Stimulated activated CD4-positive, alpha-beta T cell treated with anti-CD3 and anti-CD28 coated beads, Interleukin-2, amount 100 ng/mL, for 24 hours (primary cell): ENCODE data around the gene KLHDC7B.
"Not testable (repeated sequence)": the region's sequence is repeated elsewhere in the genome, so short reads cannot be mapped to it uniquely, and the experiment has no call there.

Experiments
- DNase-seq, 2 donors: peaks; one replicate each; pipeline ENCODE4 v3.0.0-alpha.2; 2020

Gene KLHDC7B

GRCh38 chr22:50517495-50518260 lies 28.0 kb upstream of the KLHDC7B start:
- no peak for DNase-seq

DNA sequence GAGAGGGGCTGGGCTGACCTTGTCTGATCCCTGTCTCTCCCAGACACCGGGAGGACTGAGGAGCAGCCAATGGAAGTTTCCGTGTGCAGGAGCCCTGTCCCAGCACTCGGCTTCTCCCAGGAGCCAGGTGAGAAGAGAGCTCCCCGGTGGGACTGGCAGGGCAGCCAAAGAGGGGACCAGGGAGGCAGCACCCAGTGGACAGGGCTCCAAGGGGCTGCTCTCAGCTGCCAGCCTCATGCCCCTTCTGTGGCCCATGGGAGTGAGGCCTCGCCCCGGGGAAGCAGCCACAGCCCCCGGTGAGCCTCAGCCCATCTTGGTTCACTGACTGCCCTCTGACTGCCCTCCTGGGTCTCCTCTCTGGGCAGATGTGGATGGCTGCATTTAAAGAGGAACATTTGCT lies 27.1 kb upstream of the KLHDC7B start:
- no peak for DNase-seq

GRCh38 chr22:50519151-50519550 lies 26.5 kb upstream of the KLHDC7B start:
- no peak for DNase-seq

- DNase-seq, result not testable (repeated sequence)
Measured at GRCh38 chr22:50520184-50520583, 25.5 kb upstream of the KLHDC7B start.

DNA sequence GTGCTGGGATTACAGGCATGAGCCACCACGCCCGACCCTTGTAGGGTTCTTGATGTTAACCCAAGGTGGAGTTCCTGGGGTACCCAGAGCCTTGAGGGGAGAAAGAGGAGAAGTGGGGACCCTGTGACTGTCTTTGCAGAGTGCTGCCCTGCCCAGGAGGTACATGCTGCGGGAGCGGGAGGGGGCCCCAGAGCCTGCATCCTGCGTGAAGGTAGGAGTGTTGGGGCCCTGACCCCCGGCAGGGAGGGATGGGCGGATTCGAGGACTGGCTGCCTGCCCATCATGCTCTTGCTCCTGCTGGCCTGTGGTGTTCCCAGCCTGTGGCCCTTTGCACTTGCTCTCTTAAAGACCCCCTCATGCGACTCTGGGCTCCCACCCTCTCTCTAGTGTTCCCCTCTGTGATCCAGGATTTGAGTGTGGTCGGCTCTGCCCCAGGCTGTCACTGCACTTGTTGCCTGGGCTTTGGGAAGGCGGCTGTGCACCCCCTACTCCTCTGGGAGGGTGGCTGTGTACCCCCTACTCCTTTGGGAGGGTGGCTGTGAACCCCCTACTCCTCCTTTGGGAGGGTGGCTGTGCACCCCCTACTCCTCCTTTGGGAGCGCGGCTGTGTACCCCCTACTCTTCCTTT lies 24.8 kb upstream of the KLHDC7B start:
- no peak for DNase-seq

- DNase-seq, result no peak
Measured at GRCh38 chr22:50521710-50522109, 24.0 kb upstream of the KLHDC7B start.

DNA sequence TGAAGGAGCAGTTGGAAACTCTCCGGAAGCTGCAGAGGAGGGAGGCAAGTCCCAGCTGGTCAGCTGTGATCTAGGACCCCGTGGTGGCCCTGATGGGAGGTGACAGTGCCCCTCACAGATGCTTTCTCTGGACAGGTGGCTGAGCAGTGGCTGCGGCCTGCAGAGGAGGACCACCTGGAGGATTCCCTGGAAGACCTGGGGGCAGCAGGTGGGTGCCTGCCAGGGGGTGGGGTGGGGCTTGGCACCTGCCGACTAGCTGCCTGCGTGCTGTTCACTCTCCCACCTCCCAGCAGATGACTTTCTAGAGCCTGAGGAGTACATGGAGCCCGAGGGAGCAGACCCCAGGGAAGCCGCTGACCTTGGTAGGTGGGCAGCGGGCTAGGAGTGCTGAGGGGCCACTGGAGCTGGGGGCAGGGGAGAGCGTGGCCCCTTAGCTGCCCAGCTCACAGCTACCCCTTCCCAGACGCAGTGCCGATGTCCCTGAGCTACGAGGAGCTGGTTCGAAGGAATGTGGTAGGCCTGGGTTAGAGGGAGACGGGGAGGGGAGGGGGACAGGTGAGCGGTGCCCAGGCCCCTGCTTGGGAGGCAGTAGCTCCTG lies 23.4 kb upstream of the KLHDC7B start:
- no peak for DNase-seq

- DNase-seq, result no peak
Measured at GRCh38 chr22:50522806-50523438, 22.8 kb upstream of the KLHDC7B start.

DNA sequence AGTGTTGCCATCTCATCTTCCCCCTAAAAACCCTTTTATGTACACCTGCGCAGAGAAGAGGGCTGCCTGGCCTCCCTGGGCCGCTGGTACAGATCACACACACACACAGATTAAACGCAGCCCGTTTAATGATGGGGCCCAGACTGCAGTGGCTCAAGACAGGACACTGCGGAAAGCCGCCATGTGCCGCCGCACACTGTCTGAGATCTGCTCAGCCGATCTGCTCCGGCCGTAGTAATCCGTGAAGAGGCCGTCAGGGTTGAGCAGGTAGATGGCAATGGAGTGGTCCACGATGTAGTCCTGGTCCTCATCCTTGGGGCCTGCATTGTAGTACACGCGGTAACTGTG lies 22.3 kb upstream of the KLHDC7B start:
- no peak for DNase-seq

DNA sequence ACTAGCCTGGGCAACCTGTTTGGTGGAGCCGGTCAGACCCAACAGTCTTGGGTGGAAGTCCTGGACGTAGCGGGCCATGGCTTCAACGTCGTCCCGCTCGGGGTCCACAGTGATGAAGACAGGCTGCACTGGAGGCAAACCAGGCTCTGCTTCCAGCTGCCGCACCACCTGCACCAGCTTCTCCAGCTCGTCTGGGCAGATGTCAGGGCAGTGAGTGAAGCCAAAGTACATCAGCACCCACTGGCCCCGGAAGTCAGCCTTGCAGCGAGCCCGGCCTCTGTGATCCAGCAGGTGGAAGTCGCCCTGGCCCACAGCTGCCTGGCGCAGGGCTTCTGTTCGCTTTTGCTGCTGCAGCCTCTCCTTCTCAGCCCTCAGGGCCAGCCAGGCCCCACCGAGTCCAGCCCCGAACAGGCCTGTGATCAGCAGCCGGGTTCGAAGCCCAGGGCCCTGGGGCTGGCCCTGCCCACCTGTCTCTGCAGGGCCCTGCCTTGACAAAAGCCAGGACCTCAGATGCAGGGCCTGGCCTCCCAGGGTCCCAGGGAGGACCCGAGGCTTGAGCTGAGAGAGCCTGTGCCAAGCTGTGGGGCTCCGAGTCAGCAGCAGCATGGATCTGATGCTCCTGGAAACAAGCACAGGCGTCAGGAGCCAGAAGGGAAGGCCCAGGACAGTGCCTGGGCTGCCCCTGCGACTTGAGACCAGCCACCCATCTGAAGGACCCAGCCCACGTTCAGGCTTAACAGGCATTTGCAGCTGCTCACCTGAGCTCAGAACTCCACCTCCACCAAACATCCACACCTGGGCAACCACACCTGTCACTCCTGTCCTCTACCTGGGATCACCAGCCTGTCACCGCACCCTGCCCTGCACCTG lies 21.7 kb upstream of the KLHDC7B start:
- DNase-seq, result no peak

DNA sequence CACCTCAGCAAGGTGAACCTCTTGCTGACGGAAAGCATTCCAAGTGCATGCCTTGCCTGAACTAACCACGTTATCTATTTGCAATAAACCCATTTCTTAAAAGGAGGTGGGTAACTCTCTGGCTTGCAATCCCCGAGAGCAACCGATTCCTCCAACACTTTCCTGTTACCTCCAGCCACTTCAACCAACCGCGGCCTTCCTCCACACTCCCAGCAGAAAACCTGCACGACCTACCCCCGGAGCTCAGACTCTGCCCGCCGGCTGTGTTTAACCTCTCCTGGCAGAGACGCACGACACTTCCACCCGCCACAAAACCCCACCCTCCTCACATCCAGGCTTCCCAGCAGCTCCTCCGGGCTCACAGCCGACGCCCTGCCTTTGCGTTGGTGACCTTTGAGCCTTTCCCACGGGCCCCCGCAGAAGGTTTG lies 21.0 kb upstream of the KLHDC7B start:
- no peak for DNase-seq

DNA sequence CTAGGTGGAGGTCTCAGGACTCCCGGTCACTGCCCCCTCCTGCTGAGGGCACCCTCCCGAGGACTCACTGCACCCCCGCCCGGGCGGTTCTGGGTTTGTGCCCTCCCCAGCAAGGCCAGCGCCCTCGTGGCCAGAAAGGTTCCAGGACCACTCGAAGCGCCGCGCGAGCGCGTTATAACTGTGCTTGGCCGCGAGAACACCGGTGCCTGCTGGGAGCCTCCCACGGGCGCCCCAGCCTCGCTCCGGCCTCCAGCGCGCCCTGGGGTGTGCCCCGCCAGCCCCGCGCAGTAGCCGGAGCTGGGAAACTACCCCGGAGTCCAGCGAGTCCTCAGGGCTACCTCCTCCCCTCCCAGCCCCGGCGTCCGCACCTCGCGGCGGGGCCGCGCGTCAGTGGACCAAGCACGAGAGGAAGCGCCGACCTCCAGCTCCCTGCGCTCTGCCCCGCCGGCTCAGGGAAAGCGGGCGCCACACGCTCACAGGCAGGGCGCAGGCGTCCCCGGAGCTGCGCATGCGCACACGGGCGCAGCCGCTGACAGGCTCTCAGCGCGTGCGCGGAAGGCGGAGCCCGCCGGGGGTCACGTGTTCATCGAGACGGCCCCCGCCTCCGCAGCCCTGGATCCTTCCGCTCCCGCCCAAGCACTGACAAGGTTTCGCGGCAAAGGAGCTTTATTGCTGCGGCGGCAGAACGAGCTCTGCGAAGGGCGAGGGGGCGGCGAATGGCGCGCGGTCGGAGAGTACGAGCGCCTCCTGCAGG lies 20.4 kb upstream of the KLHDC7B start, which contains the start of gene SCO2:
SCO2 (minus strand) TSS at position 495 of the 754 bp plus-strand sequence. CDS start 1,187 bp downstream, outside the sequence.
- DNase-seq, result peak; percentile 98 to 99

- DNase-seq, result no peak
Measured at GRCh38 chr22:50525858-50526107, 19.9 kb upstream of the KLHDC7B start.

DNA sequence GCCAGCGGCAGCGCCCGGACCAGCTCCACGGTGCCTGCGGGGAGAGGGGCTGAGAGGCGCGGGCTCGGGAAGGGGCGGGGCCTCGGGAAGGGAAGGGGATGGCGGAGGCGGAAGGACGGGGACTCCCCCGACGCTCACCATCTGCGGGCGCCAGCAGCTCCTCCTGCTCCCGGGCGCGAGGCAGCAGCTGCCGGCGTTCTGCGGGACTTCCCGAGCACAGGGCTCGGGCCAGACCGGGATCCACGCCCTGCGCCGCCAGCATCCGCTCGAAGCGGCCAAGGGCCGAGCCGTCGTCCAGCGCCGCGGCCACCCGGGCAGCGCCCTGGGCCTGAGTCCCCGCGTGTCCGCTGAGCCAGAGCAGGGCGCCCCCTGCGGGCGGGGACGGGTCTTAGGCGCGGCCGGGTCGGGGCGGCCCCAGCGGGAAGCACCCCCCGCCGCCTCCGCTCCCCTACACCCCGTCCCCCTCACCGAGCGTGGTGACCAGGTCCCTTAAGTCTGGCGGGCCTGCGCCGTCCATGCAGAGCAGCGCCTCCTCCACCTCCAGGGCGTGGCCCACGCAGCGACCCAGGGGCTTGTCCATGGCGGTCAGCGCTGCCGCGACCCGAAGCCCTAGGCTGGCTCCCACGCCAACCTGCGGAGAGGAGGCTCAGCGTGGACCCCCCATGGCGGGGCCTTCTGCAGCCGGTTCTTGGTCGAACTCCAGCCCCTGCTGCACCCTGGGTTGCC lies 19.4 kb upstream of the KLHDC7B start:
- peak; percentile 84 to 92 for DNase-seq

DNA sequence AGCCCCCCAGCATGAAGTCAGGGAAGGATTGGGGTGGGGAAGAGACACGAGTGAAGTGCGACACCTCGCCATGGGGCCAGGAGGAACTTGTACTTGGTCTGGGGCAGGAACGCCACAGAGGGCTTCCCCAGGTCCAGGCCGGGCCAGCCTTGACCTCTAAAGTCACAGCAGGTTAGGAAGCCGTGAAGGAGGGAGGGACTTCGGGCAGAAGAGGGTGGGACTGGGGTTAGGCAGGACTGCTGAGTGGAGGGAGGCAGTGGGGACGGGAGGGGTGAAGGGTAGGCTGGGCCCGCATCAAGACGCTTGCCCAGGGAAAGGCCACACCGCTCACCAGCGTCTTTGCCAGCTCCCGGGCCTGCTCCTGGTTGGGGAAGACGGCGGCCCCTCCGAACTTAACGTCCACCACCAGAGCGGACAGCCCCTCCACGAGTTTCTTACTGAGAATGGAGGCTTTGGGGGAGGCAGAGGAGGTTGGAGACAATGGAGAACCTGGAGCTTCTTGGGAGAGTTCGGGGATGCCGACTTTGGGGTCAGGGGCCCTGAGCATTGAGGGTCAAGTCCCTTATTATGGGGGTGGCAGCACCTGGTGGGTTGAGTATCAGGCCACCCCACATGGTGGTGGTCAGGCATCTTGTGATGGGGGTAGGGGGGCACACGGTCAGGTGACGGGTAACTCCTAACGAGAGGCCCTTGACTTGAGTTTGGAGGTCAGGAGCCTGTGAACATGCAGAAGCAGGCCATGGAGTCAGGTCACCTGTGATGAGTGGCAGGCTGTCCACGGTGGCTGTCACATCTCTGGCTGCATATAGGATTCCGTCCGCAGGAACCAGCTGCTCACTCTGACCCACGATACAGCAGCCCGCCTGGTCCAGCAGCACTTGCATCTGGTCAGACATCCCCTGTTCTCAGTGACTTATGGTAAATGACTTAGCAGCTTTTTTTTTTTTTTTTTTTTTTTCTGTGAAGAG lies 18.6 kb upstream of the KLHDC7B start:
- peak; percentile 56 to 63 for DNase-seq

GRCh38 chr22:50527921-50528681 lies 17.6 kb upstream of the KLHDC7B start:
- DNase-seq, result no peak

DNA sequence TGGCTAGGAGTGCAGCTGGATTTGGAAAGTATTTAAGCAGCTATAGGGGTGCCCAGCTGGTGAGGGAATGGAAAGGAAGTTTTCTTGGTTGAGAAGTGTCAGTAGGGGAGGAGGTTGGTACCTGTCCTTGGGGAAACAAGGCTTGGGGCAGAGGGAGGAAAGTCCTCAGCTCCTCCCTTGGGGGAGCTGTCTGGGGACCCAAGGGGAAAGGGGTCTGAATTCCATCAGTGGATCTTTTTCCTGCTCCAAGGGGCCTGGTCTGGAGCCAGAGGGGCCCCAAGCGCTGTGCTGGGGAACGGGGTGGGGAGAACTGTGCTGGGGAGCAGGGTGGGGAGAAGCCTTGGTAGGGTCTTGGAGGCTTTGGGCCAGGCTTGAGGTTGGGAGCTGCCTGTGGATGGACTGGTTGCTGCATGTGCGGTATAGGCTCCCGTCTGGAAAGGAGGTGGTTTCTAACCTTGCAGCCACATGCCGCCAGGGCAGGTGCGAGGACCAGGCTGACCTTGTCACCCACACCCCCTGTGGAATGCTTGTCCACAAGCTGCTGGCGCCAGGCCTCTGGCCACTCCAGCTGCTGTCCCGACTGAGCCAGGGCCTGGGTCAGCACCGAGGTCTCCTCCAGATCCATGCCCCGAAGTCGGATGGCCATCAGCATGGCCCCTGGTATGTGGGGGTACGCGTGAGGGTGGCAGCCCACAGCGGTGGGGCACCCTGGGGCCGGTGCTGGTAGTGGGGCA lies 16.9 kb upstream of the KLHDC7B start:
- no peak for DNase-seq

- DNase-seq, result no peak
Measured at GRCh38 chr22:50529416-50529896, 16.2 kb upstream of the KLHDC7B start.
